Ishikawa (cell line): ENCODE measurements around the gene GASK1A.

Experiments used
- CEBPB ChIP-seq: IDR thresholded peaks from 2 replicates; pipeline ENCODE4 v1.6.1; 2012
- CREB1 ChIP-seq: IDR thresholded peaks from 2 replicates; pipeline ENCODE4 v1.6.1; 2012; ENCODE audit warnings: low read depth
- EGR1 ChIP-seq: IDR thresholded peaks from 2 replicates; pipeline ENCODE4 v1.6.1; 2012
- EP300 ChIP-seq: IDR thresholded peaks from 2 replicates; pipeline ENCODE4 v1.6.1; 2012; ENCODE audit warnings: borderline replicate concordance
- FOXM1 ChIP-seq: IDR thresholded peaks from 2 replicates; pipeline ENCODE4 v1.6.1; 2012; ENCODE audit warnings: low read depth, borderline replicate concordance
- NFIC ChIP-seq: IDR thresholded peaks from 2 replicates; pipeline ENCODE4 v1.6.1; 2012
- RAD21 ChIP-seq: IDR thresholded peaks from 2 replicates; pipeline ENCODE4 v1.6.1; 2012; ENCODE audit warnings: low read depth
- TAF1 ChIP-seq: IDR thresholded peaks from 2 replicates; pipeline ENCODE4 v1.6.1; 2012; ENCODE audit warnings: low read depth, mild to moderate bottlenecking
- TCF12 ChIP-seq: IDR thresholded peaks from 2 replicates; pipeline ENCODE4 v1.6.1; 2012; ENCODE audit warnings: low read depth
- TEAD4 ChIP-seq: IDR thresholded peaks from 2 replicates; pipeline ENCODE4 v1.6.1; 2012
- YY1 ChIP-seq: IDR thresholded peaks from 2 replicates; pipeline ENCODE4 v1.6.1; 2012; ENCODE audit warnings: low read depth
- ZBTB7A ChIP-seq: IDR thresholded peaks from 2 replicates; pipeline ENCODE4 v1.6.1; 2012; ENCODE audit warnings: low read depth
- TF ChIP-seq, protein P1 (sequence below): IDR thresholded peaks from 2 replicates; pipeline ENCODE4 v1.6.1; 2012; ENCODE audit warnings: low read depth, mild to moderate bottlenecking
- TF ChIP-seq, protein P2 (sequence below): IDR thresholded peaks from 2 replicates; pipeline ENCODE4 v1.6.1; 2012

GASK1A gene

DNA sequence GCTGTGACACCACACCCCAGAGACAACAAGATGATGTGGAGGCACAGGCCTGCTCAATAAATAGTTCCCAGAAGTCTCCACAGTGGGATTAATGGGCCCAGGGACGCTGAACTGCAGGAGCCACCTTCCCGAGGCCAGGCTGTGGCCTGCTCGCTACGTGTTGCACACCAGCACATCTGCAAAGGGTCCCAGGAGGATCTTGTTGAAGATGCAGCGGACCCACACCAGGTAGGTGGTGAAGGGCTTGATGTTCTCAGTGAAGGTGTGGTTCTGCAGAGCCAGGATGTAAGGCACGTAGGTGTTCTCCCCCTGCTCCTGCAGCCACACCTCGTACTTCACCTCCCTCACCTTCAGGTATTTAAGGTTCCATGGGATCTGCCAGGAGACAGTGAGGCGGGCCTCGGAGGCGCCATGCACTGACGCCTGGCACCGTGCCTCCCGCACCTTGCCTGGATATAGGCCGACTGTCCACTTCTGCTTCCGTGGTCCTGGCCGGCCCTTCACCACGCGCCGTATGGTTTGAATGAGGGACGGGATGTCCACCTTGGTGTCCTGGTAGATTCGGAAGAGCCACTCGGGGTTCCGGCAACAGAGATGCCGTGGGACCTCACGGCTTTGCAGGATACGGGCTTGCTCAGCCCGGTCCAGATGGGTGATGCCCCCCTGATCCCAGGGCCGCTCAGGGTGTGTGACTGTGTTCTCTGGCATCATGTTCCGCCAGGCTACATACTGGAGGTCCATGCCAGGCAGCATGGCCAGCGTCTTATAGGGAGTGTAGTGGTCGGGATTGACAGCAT lies 100.6 kb downstream of the GASK1A start:
- TF ChIP-seq YY1 (no peak), TCF12 (no peak), NFIC (no peak), FOXM1 (no peak), EP300 (no peak), EGR1 (no peak), RAD21 (no peak), CEBPB (no peak)
- TF ChIP-seq, protein P1, sequence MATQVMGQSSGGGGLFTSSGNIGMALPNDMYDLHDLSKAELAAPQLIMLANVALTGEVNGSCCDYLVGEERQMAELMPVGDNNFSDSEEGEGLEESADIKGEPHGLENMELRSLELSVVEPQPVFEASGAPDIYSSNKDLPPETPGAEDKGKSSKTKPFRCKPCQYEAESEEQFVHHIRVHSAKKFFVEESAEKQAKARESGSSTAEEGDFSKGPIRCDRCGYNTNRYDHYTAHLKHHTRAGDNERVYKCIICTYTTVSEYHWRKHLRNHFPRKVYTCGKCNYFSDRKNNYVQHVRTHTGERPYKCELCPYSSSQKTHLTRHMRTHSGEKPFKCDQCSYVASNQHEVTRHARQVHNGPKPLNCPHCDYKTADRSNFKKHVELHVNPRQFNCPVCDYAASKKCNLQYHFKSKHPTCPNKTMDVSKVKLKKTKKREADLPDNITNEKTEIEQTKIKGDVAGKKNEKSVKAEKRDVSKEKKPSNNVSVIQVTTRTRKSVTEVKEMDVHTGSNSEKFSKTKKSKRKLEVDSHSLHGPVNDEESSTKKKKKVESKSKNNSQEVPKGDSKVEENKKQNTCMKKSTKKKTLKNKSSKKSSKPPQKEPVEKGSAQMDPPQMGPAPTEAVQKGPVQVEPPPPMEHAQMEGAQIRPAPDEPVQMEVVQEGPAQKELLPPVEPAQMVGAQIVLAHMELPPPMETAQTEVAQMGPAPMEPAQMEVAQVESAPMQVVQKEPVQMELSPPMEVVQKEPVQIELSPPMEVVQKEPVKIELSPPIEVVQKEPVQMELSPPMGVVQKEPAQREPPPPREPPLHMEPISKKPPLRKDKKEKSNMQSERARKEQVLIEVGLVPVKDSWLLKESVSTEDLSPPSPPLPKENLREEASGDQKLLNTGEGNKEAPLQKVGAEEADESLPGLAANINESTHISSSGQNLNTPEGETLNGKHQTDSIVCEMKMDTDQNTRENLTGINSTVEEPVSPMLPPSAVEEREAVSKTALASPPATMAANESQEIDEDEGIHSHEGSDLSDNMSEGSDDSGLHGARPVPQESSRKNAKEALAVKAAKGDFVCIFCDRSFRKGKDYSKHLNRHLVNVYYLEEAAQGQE = no peak
- TF ChIP-seq, protein P2, sequence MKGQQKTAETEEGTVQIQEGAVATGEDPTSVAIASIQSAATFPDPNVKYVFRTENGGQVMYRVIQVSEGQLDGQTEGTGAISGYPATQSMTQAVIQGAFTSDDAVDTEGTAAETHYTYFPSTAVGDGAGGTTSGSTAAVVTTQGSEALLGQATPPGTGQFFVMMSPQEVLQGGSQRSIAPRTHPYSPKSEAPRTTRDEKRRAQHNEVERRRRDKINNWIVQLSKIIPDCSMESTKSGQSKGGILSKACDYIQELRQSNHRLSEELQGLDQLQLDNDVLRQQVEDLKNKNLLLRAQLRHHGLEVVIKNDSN = no peak

DNA sequence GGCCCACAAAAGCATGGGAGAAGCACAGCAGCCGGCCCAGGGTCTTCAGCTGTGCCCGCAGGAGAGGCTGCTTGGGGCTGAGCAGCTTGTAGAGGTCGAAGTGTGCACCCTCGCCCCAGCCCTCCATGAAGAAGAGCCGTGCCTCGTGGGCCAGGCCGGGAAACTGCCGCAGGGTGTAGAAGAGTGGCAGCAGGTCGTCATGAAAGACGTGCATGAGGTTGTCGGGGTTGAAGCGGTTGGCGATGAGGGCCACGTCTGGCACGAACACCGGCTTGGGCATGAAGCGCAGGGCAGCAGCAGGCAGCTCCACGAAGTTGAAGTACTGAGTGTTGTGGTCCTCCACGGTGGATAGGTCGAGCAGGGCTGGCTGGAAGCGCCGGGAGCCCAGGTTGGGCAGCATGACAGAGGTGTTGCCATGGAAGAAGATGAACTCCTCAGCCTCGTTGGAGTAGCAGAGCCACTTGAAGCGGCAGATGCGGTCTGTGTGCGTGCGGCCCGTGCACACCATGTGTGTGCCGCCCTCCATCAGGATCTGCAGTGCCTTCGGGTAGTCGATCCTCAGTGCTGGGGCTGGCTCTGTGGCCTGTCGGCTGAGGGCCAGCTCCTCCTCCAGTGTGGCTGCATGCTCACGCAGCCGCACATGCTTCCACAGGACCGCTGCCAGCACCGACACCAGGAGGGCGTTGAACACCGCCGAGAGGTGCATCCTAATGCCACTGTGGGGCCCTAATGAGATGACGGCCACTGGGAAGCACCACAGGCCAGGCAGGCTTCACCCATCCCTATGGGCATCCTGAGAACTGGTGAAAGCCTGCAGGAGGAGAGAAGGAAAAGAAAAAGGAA lies 101.8 kb downstream of the GASK1A start:
- TF ChIP-seq YY1 = no peak
- TF ChIP-seq CEBPB = no peak
- no peak for TF ChIP-seq CREB1
- TF ChIP-seq, protein P1 = no peak
- TF ChIP-seq, protein P2 = no peak
- no peak for TF ChIP-seq EGR1
- no peak for TF ChIP-seq TEAD4
- TF ChIP-seq EP300 = no peak
- TF ChIP-seq ZBTB7A = no peak

DNA sequence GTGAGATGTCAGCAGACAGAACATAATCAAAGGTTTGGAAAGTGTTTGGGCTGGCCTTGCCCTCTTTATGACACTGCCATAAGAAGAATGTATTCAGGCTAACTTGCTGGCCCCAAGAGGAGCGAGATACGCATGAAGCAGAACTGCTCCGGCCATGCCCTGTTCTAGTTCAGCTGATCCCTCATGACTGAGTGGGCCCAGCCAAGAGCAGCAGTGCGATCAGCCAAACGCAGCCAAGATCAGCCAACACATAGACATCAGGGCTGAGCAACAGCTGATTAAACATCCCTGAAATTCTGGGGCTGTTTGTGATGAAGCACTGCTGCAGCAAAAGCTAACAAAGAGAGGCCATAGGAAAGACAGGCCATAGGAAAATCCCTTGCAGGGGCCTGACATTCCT lies 102.7 kb downstream of the GASK1A start:
- TF ChIP-seq YY1 = no peak

DNA sequence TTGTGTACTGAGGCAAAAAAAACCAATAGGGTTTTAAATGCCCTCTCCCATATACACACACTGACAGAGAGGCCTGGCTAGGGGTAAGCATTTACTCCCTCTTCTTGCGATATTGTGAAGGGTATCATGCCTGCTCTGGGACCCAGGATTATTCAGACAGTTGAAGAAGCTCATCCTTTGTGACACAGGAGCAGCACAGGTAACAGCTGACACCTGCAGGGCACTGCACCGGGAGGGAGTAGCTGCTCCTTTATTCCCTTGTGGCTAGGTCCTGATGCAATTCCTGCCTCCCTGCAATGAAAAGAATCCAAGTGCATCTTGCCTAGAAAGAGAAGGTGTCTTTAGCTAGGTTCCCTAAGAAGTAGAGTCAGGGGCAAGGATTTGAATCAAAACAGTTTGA lies 103.3 kb downstream of the GASK1A start:
- TF ChIP-seq EP300 = no peak
- TF ChIP-seq RAD21 = no peak
- TF ChIP-seq EGR1 = no peak
- no peak for TF ChIP-seq CREB1
- no peak for TF ChIP-seq TAF1
- TF ChIP-seq, protein P1 = no peak
- TF ChIP-seq, protein P2 = no peak
- TF ChIP-seq ZBTB7A = no peak
- TF ChIP-seq YY1 = no peak
- no peak for TF ChIP-seq TCF12
- TF ChIP-seq TEAD4 = no peak
- no peak for TF ChIP-seq NFIC
- TF ChIP-seq FOXM1 = no peak
- no peak for TF ChIP-seq CEBPB
